DMS 273 treated with DMSO at 0.1 percent for 48 hours (cell line): ENCODE measurements around the gene GPR89A.
"Not testable (repeated sequence)": the region's sequence is repeated elsewhere in the genome, so short reads cannot be mapped to it uniquely, and the experiment has no call there.

Source experiments
- DNase-seq: peaks from one replicate; lab custom pipeline; 2025; lab: John Stamatoyannopoulos, UW

GPR89A gene

DNA sequence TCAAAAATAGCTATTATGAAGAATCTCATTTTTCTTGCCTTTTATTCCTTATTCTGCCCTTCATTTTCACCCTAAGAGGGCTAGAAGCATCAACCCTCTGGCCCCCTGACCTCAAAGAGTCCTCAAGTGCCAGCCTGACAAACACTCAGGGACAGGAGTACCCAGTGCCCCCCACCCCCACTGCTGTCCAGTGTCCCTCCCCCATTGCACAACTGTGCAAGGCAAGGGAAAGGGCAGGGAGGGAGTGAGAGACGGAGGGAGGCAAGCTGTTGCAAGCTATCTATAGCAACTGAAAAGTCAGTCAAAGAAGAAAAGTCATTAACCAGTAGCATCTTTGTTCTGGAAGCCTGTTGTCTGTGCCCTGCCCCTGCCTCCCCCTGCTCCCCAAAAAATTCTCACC lies 78.3 kb downstream of the GPR89A start:
- DNase-seq, result not testable (repeated sequence)

DNA sequence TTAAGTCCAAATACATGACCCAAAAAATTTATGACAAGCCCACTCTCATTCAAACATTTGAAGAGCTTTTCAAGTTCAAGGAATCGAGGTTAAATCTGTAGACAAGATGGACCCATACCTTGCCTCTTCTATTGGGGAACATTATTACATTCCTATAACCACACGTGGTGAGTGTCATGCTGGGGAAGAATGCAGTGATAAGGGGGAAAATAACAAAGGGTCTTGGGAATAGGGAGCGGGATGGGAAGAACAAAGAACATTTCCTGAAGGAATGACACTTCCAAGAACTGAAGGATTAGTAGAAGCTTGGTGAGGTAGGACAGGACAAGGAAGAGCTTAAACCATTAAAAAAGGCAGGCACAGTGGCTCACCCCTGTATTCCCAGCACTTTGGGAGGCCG lies 80.5 kb downstream of the GPR89A start:
- DNase-seq, result no peak

DNA sequence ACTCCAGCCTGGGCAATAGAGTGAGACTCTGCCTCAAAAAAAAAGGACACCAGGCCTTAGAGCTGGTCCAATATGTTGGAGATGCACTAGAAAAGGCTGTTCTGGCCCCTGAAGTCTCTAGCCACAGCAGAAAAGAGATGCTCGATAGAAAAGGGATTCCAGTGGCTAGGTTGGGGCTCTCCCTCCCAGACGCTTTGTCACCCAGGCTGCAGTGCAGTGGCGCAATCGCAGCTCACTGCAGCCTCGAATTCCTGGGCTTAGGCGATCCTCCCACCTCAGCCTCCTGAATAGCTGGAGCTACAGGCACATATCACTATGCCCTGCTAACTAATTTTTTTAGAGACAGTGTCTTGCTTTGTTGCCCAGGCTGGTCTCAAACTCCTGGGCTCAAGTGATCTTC lies 81.1 kb downstream of the GPR89A start:
- DNase-seq, result no peak

DNA sequence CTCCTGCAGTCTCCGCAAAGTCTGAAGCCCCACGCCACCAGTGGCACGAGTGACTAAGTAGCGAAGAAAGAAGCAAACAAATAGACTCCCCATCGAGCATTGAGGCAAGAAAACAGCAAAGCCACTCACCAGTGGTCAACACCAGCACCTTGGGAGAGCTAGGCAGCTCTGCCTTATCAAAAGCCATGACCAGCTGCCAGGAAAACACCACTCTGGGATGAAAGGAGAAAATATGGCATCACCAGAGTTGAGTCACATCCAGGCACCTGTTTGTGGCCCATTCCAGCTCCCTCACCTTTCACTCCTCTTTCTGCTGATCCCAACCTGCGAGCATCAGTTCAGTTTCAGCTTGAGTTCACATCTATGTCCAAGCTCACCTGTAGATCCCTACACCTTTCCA lies 82.1 kb downstream of the GPR89A start:
- no peak for DNase-seq

DNA sequence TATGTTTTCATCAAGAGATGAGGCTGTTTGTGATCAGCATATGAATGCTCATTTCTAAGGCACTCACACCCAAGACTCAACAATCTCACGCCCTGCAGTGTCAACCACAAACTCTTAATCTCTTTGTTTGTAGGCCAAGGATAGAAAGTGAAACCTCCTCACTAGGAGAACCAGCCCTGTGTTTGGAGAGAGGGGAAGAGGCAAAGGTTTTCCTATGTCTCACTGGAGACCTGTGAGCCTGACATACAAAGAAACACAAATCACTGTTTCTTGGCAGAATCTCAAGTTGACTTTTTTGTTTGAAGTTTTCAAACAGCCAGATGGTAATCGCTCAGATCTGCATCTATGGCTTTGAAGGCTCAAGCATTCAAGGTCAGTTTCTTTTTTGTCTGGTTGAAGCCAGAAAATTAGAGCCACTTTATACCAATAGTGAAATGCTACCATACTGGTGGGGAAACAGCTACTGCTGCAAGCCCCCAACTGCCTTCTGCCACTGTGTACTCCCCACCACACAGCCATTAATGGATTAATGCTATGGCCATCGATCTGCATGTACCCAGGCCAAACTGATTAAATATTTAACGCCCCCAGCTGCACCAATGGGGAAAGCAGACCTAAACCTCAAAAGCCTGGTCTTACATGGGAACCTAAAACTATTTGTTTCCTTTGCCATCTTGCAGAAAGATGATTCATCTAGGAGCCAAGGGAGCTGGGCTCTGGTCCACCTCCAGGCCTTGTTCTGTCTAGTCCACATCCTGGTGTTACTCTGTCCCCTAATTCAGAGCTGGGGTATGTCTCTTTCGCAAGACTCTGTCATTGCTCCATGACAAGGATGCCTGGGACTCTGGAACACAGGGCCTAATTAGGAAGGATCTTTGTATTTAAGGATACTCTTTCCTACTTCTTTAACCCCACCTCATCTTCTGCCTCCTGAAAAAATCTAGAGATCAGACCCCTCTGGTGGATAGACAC lies 83.1 kb downstream of the GPR89A start:
- peak; percentile 82 for DNase-seq

DNA sequence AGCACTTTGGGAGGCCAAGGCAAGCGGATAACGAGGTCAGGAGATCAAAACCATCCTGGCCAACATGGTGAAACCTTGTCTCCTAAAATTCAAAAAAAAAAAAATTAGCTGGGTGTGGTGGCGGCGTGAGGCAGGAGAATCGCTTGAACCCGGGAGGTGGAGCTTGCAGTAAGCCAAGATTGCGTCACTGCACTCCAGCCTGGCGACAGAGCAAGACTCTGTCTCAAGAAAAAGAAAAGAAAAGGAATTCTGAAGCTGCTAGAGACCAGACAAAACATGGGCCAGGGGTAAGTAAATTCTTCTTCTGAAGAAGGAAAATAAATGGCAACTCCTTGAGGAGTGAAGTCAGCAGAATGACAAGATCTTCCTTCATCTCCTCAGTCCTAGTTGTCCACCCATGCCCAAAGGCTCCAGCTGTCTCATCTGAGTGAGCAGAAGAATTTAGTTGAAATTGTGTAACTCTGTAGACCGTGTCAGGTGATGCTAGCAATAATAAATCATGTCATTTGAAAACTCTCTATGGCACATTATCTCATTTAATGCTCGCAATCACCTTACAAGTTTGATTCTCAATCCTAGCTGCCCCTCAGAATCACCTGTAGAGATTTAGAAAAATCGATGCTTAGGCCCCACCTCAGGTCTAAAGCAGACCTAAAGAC lies 85.1 kb downstream of the GPR89A start:
- no peak for DNase-seq

DNA sequence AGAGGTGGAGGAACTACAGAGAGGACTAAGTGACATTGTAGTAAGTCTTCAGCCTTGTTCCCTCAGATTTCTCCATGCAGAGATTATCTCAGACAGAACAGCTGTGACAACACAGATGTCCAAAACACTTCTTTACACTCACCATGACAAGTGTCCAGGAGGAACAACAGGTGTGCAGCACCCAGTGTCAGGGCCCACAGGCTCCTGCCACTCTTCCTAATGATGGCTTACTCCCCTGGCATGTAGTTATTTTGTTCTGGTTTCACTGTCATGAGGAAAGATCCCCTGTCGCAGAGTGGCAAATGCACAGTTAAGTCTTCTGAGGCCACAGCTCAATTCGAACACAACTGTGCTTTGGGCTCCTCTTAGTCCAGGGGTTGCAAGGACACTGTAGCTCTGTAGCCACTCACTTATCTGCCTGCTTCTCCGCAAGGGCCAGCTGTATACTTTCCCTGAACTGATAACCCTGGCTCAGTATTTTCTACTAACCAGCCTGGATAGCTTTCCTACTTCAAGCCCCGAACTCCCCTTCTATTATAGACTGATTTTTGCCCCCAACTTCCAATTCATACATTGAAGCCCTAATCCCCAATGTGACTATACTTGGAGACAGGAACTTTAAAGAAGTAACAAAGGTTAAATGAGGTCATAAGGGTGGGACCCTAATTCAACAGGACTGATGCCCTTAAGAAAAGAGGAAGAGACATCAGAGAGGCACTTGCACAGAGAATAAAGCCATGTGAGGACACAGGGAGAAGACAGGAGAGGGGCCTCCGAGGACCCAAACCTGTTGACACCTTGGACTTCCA lies 88.2 kb downstream of the GPR89A start:
- DNase-seq, result no peak

DNA sequence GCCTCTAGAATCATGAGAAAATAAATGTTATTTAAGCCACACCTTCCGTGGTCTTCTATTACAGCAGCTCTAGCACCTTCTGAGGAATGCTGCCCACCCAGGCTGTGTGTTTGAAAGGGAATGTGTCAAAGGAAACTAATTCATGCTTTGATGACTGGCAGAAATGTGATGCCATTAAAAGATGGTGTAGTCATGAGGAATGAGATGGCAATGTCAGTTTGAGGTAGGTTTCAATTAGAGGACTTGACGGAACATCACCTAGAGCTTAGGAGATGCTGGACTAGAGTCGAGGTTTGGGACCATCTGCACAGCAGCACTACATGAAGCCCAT lies 88.8 kb downstream of the GPR89A start:
- no peak for DNase-seq

DNA sequence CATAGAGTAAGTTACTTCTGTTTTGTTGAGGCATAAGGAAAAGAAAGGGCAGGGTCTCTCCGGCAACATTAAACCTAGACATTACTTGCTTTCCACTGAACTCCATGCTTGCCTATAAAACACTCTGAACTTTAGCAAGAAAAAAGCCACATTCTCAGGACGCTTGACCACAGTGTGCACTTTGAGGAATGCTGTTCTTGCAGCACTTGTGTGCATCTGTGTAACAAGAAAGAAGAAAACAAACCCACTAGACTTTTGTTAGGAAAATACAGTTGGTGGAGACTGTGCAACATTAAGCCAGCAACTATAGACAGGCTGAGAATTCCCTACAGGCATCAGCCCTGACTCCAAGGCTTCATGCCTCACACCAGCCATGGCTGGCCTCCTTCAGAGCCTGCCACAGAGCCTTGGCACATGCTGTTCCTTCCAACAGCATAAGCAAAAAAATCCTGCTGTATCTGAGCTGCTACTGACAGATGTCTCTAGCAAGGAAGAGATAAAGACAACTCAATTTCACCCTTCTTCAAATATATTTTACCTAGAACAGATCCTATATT lies 93.6 kb downstream of the GPR89A start:
- no peak for DNase-seq

DNA sequence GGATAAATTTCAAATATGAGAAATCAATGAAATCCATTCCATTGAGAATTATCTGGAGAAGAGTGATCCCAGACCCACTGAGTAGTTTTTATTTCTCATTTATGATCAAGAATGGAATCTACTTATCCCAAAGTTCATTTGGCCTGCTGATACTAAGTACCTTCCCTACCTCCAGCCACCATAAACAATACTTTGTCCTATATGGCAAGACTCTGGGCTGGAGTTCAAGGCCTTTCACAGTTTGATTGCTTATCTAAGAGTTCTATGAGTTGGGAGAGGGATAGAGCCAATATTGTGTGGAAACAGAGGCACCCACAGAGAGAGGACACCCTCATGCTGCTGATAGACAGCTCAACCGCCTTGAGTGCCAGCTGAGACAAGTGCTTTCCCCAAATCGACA lies 94.3 kb downstream of the GPR89A start:
- no peak for DNase-seq

DNA sequence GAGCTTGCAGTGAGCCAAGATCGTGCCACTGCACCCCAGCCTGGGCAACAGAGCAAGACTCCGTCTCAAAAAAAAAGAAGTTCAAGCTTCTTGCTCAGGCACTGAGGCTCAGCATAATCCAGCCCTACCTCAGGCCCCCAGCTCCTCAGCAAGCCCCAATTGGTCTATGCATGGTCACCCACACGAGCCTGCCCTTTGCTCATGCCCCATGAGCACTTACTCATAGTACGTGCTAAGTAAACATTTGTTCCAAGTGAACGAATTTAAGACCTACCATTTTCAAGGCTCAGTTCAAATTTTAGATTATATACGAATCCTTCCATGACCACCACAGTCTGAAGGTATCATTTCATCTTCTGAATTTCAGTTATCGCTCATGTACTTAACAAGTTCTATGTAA lies 95.0 kb downstream of the GPR89A start:
- DNase-seq, result no peak

DNA sequence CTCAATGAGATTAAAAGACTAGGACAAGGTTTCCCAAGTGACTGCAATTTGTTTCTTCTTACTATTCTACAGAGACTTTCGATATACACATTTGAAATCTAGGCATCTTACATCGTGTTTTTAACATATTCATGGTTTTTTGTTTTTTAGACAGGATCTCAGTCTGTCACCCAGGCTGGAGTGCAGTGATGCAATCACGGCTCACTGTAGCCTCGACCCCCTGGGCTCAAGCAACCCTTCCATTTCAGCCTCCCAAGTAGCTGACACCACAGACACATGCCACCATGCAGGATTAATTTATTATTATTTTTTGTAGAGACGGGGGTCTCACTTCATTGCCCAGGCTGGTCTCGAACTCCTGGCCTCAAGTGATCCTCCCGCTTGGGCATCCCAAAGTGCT lies 97.8 kb downstream of the GPR89A start:
- DNase-seq, result no peak

DNA sequence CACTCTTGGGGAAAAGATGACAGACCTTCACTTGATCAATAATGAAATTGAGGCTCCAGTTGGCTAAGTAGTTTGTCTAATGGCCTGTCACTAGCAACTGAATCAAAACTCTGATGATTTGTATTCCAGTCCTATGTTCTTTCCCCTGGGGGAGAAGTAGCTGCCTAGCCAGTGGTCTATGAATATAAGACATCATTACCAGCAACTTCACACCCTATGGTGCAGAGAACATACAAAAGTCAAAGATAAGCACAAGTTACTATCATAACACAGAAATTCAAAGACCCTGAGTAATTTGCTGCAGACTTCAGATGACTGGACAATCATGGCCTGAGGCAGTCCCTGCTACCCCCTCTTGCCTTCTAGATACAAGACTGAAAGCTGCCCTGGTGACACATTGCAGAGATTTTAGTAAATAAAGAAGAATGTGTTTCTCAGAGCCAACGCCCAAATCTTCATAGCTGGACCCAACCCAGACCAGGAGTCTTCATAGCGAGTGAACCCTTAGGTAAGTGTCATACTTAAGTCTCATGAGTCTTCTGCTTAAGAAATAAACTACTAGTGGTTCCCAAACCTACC lies 98.4 kb downstream of the GPR89A start:
- no peak for DNase-seq

DNA sequence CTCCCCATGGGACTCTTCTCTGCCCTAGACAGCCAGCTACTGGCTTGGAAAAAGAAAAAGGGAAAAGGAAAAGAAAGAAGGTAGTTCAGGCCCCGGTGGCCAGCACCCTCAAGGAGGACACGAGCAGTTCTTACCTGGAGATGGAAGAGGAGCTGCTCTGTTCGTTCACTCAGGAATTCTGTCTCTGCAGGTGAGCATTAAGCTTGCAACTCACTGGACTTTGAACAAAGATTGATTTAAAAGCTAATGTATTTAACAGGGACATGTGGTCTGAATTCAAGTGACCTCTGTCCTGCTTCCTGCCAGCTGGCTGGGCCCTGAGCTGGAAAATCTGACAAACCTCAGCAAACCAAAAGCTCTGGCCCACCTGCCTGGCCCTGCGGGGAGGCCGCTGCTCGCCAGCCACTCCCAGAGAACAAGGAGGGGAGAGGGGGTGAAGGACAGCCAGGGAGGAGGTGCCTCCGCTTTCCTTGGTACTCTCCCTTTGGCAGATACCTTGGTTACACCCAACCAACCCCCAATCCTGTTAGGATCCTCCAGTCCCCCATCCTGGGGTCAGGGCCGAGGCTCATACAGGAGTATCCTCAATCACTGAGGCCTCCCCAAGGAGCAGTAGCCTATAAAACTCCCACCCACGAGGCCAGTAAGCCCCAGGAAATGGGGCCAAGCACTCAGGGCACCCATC lies 99.5 kb downstream of the GPR89A start, which contains the start of gene PDZK1:
PDZK1 (minus strand) TSS at position 186 of the 685 bp plus-strand sequence. CDS start 19,347 bp downstream, outside the sequence.
- no peak for DNase-seq

DNA sequence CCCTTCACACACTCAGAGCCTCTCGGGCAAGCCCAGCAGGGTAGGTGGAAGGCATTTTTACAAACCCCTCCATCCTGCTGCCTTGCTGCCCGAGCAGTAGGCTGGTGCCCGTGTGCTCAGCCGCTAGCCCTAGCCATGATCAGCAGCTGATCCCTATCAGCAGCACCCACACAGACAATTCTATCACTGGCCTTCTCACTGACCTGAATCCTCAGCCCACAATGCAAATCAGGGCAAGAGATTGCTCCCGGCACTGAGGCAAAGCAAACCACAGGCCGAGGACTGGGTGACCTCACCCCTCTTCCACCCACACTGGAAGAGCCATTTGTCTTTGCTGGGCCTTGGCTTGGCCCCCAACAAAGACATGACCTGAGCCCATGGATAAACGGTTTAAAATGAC lies 100.3 kb downstream of the GPR89A start:
- no peak for DNase-seq

DNA sequence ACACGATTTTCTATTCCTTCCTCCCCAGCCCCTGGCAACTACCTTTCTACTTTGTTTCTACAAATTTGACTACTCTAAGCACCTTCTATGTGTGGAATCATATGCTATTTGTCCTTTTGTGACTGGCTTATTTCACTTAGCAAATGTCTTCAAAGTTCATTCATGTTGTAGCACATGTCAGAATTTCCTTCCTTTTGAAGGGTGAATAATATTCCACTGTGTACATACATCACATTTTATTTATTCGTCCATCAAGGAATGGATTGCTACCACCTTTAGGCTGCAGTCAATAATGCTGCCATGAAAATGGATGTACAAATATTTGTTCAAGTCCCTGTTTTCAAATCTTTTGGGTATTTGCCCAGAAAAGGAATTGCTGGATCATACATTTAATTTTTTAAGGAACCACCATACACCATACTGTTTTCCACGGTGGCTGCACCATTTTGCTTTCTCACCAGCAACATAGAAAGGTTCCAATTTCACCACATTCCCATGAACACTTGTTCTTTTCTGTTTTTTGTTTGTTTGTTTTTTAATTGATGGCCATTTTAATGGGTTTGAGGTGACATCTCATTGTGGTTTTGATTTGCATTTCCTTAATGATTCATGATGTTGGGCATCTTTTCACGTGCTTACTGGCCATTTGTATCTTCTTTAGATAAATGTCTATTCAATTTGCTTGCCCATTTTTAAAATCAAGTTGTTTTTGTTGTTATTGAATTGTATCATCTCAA lies 102.7 kb downstream of the GPR89A start:
- DNase-seq, result no peak

DNA sequence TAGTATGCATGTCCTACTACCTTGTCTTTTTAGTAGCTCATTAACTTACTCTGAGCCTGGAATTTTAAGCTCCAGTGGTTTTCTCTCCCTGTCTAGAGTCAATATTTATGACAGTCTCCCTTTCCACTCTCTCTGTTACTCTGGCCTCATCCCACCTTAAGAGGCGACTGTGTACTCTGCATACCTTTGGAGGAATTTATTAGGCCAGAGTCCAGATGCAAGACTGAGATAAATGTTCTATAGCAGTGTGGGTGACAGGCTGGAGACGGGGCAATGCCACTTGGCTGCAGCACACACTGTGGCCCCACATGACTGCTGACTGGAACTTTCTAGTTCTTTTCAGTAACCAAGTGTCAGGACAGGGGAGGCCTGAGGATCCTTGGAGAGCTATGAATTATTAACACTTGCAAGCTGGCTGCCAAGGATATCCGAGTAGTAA lies 103.4 kb downstream of the GPR89A start:
- no peak for DNase-seq

DNA sequence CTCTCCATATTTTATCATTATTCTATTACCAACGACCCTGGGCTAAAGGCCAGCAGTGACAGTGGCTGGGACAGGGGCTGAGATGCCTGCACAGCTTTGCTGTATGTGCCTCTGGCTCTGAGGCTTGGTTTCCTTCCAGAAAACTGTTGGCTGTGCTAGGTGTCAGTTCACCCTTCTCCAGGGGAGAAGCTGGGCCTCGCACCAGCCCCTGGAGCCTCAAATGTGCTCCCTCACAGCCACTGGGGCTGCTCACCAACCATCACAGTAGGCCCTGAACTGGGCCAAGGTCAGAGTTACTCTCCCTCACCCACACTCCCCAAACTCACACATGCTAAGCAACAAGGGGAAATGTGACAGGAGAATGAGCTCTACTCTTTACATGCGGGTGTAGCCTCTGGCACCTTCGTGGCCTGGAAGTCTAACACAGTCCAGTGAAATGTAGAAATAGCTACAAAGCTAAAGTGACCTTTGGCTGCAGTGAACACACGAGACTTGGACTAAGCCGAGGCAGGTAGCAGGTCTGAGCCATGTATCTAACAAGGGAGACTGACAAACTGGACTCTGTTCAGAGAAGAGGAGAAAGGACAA lies 106.8 kb downstream of the GPR89A start:
- DNase-seq, result no peak

DNA sequence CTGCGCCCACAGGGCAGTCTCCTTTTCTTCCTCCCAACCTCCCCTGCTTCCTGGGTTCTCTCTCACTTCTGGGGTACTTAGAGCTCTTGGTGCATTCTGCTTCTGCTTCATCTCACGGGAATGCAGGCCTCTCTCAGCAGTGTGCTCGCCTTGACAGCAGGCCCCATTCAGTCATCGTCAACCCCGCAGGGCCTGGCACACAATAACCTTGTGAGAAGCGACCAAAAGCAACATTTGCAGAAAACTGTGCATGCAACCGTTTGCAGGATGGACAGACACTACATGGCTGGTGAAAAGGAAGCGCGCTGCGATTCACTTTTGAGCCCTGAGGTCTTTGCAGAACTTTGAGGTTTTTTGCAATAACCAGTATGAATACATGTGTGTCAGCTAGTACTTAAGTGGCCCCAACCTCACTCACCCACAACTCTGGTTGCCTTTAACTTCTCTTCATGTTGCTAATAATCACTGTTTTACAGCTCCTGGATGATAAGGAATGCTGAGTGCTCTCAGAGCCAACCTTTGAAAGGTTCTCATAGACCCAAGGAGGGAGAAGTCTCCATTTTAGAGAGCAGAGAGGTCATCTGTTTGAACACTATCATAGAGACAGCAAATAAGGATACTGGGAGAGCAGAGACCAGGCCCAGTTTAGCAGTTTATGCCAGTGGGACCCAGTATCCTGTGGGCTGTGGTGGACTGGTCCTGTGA lies 109.0 kb downstream of the GPR89A start:
- DNase-seq, result no peak
